NCI-H128 (cell line): ENCODE data around the gene HCAR2.
"Not testable (repeated sequence)": the region's sequence is repeated elsewhere in the genome, so short reads cannot be mapped to it uniquely, and the experiment has no call there.

Source experiments
- DNase-seq: peaks from one replicate; lab custom pipeline; 2025; ENCODE audit not compliant: unreplicated experiment; lab: John Stamatoyannopoulos, UW

HCAR2 gene

GRCh38 chr12:122665759-122666158 is 37.4 kb downstream of the HCAR2 start:
- no peak for DNase-seq

GRCh38 chr12:122665349-122665748 is 37.8 kb downstream of the HCAR2 start:
- DNase-seq, result no peak

GRCh38 chr12:122661938-122662337 is 41.2 kb downstream of the HCAR2 start:
- DNase-seq, result no peak

- no peak for DNase-seq
Measured at GRCh38 chr12:122661246-122661645, 41.9 kb downstream of the HCAR2 start.

- DNase-seq, result no peak
Measured at GRCh38 chr12:122659579-122659978, 43.6 kb downstream of the HCAR2 start.

- DNase-seq, result no peak
Measured at GRCh38 chr12:122656298-122656697, 46.9 kb downstream of the HCAR2 start.

- DNase-seq, result not testable (repeated sequence)
Measured at GRCh38 chr12:122653291-122653690, 49.9 kb downstream of the HCAR2 start.

GRCh38 chr12:122651520-122652224 is 51.5 kb downstream of the HCAR2 start:
- DNase-seq, result no peak
